HG03457 (cell line): ENCODE results near the gene AARS1.
"Not testable (repeated sequence)": the region's sequence is repeated elsewhere in the genome, so short reads cannot be mapped to it uniquely, and the experiment has no call there.

Experiments used
- ATAC-seq: cut with Tn5 transposase; IDR thresholded peaks from one replicate; pipeline ENCODE4 v1.9.1; 2021; ENCODE audit warnings: moderate number of reproducible peaks; ENCODE audit not compliant: unreplicated experiment

Gene AARS1

DNA sequence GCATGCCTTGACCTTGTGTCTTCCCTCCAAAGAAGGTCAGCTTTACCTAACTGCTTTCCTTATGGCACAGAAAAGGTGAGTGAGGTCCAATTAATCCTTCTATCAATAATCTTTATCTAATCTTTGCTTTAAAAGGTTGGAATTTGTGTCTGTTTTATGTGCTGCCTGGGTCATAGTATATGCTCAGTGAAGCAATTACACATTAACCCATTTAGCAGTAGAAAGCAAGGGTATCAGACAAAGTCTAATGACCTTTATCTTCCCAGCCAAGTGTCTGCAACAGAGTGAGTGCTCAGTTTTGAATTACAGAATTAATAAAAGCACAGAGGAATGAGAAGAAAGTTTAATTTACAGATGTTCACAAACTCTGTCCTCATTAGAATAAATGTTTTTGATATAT lies 63.3 kb downstream of the AARS1 start:
- not testable (repeated sequence) for ATAC-seq

GRCh38 chr16:70225430-70225829 lies 63.9 kb downstream of the AARS1 start:
- ATAC-seq = not testable (repeated sequence)

GRCh38 chr16:70224645-70225044 lies 64.7 kb downstream of the AARS1 start:
- not testable (repeated sequence) for ATAC-seq

GRCh38 chr16:70223971-70224513 lies 65.3 kb downstream of the AARS1 start:
- ATAC-seq = not testable (repeated sequence)

DNA sequence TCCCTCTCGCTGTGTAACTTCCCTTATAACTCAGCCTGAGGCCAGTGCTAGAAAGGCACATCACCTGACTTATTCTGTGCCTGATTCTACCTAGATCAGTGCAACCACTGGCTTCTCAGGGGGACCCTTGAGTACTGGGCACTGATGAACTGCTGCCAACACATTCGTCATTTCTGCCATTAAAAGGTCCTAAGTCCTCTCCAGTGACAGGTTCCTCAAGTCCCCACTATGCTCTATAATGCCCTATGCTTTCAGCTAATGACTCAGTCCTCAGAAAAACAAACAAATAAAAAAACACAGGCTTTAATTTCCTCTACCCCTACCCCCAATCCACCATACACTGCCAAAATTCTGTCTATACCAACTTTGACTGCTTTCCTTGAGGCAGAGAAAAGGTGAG lies 66.1 kb downstream of the AARS1 start:
- not testable (repeated sequence) for ATAC-seq

DNA sequence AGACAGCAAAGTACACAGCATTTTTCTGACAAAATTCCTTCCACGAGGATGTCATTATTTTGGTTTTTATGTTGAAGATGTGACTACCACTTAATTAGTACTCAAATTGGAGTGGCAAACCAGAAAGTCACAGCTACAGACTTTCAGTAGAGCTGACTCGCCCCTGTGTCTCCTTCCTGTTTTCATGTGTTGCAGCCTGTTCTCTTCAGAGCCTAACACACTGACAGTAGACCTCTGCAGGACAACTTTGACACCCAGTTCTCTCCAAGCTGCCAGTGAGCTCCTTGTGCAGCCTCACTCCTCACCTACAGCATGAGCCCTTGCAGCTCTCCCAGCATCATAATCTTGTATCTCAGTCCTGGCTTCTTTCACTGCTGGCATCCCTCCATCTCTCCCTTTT lies 66.7 kb downstream of the AARS1 start:
- not testable (repeated sequence) for ATAC-seq

GRCh38 chr16:70218586-70218985 lies 70.7 kb downstream of the AARS1 start:
- not testable (repeated sequence) for ATAC-seq

GRCh38 chr16:70206382-70206781 lies 82.9 kb downstream of the AARS1 start:
- ATAC-seq = not testable (repeated sequence)

DNA sequence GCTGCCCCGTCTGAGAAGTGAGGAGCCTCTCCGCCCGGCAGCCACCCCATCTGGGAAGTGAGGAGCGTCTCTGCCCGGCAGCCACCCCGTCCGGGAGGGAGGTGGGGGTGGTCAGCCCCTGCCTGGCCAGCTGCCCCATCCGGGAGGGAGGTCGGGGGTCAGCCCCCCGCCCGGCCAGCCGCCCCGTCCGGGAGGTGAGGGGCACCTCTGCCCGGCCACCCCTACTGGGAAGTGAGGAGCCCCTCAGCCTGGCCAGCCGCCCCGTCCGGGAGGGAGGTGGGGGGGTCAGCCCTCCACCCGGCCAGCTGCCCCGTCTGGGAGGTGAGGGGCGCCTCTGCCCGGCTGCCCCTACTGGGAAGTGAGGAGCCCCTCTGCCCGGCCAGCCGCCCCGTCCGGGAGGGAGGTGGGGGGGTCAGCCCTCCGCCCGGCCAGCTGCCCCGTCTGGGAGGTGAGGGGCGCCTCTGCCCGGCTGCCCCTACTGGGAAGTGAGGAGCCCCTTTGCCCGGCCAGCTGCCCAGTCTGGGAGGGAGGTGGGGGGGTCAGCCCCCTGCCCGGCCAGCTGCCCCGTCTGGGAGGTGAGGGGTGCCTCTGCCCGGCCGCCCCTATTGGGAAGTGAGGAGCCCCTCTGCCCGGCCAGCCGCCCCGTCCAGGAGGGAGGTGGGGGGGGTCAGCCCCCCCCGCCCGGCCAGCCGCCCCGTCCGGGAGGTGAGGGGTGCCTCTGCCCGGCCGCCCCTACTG lies 84.5 kb downstream of the AARS1 start:
- not testable (repeated sequence) for ATAC-seq

DNA sequence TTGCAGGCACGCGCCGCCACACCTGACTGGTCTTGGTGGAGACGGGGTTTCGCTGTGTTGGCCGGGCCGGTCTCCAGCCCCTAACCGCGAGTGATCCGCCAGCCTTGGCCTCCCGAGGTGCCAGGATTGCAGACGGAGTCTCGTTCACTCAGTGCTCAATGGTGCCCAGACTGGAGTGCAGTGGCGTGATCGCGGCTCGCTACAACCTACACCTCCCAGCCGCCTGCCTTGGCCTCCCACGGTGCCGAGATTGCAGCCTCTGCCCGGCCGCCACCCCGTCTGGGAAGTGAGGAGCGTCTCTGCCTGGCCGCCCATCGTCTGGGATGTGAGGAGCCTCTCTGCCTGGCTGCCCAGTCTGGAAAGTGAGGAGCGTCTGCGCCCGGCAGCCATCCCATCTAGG lies 85.3 kb downstream of the AARS1 start:
- ATAC-seq = not testable (repeated sequence)

DNA sequence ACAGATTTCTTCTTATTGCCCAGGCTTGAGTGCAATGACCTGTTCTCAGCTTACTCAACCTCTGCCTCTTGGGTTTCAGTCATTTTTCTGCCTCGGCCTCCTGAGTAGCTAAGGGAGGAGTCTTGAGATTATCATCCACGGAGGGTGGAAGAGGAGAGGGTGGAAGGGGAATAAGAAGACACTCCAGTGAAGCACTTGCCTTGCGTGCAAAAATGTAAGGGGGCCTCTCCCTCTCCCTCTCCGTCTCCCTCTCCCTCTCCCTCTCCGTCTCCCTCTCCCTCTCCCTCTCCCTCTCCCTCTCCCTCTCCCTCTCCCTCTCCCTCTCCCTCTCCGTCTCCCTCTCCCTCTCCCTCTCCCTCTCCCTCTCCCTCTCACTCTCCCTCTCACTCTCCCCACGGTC lies 85.8 kb downstream of the AARS1 start:
- not testable (repeated sequence) for ATAC-seq
